NCI-H1694 (cell line): ENCODE data around the gene TH.
"Not testable (repeated sequence)": the region's sequence is repeated elsewhere in the genome, so short reads cannot be mapped to it uniquely, and the experiment has no call there.

Experiments
- DNase-seq: peaks from one replicate; lab custom pipeline; 2025; lab: John Stamatoyannopoulos, UW

The TH gene

GRCh38 chr11:2129699-2130366 is 41.8 kb downstream of the TH start:
- DNase-seq: no peak

GRCh38 chr11:2129308-2129698 is 42.3 kb downstream of the TH start:
- no peak for DNase-seq

- DNase-seq: no peak
Observed at GRCh38 chr11:2128511-2129307, 42.9 kb downstream of the TH start.

GRCh38 chr11:2128130-2128510 is 43.5 kb downstream of the TH start:
- no peak for DNase-seq

GRCh38 chr11:2127482-2128129 is 44.0 kb downstream of the TH start:
- no peak for DNase-seq

- no peak for DNase-seq
Observed at GRCh38 chr11:2126520-2127085, 45.0 kb downstream of the TH start.

GRCh38 chr11:2124736-2125484 is 46.7 kb downstream of the TH start:
- DNase-seq: not testable (repeated sequence)

- no peak for DNase-seq
Observed at GRCh38 chr11:2123628-2123960, 48.0 kb downstream of the TH start.

- DNase-seq: no peak
Observed at GRCh38 chr11:2122907-2123627, 48.5 kb downstream of the TH start.

GRCh38 chr11:2122222-2122906 is 49.3 kb downstream of the TH start:
- no peak for DNase-seq

GRCh38 chr11:2121227-2122130 is 50.1 kb downstream of the TH start:
- no peak for DNase-seq

GRCh38 chr11:2120359-2121100 is 51.1 kb downstream of the TH start:
- DNase-seq: no peak

GRCh38 chr11:2118677-2119076 is 52.9 kb downstream of the TH start:
- no peak for DNase-seq

GRCh38 chr11:2116680-2117079 is 54.9 kb downstream of the TH start:
- DNase-seq: no peak

GRCh38 chr11:2115308-2115707 is 56.3 kb downstream of the TH start:
- DNase-seq: no peak

GRCh38 chr11:2114430-2115241 is 57.0 kb downstream of the TH start:
- DNase-seq: no peak
